Measurements from ENCODE around the gene LRMDA.
"Not testable (repeated sequence)": the region's sequence is repeated elsewhere in the genome, so short reads cannot be mapped to it uniquely, and the experiment has no call there.

The LRMDA gene

GRCh38 chr10:75613685-75614504 is 182.5 kb downstream of the LRMDA start:
- no peak for DNase-seq (ENCODE audit: low read depth)

GRCh38 chr10:75616076-75616475 is 184.7 kb downstream of the LRMDA start:
- no peak for DNase-seq (ENCODE audit: low read depth)

DNA sequence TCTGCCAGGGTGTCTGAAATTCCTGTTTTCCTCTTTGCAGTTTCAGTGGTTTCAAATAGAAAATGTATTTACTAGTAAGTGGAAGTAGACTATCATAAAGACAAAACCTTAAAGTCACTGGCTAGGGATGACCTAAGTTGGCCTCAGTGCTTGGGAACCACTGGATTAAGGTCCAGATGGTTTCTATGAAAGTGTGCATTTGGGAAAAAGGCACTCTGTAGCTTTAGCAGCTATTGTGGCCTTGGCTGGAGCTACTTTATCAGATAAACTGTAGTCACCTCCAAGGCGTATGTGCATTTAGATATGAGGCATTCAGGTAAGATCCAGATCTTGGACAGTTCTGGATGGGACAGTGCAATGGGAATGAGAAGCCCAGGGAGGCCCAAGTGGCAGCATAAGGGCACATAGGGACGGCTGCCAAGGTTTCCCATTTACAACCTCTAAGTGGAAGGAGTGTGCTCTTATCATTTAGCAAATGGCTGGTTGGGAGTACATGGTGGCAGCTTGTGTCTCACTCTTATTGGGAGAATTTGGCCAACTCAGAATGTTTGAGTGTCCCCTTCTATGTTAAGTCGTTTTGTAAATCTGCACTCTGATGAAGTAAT is 185.6 kb downstream of the LRMDA start:
- DNase-seq (ENCODE audit: low read depth) = no peak

GRCh38 chr10:75617485-75618155 is 186.2 kb downstream of the LRMDA start:
- no peak for DNase-seq (ENCODE audit: low read depth)

DNA sequence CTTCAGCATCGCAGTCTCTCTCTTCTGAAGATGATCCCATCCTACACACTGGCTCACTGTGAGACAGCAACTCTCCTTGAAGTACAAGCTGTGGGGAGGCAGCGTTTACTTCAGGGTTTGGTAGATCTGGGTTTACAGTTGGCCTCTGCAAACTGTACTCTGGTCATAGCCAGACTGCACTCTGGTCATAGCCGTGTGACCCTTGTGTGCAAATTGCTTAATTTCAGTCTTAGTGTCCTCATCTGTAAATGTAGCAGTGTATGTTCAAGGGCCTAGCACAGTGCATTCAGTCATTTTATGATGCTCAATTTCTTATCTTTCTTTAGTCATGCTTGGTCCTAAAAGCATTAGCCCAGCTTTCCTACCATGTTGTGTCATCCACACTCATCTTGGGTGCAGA is 188.2 kb downstream of the LRMDA start:
- DNase-seq (ENCODE audit: low read depth) = no peak

GRCh38 chr10:75620356-75620755 is 188.9 kb downstream of the LRMDA start:
- no peak for DNase-seq (ENCODE audit: low read depth)

GRCh38 chr10:75621003-75621402 is 189.6 kb downstream of the LRMDA start:
- not testable (repeated sequence) for DNase-seq (ENCODE audit: low read depth)

GRCh38 chr10:75622503-75622902 is 191.1 kb downstream of the LRMDA start:
- no peak for DNase-seq (ENCODE audit: low read depth)

DNA sequence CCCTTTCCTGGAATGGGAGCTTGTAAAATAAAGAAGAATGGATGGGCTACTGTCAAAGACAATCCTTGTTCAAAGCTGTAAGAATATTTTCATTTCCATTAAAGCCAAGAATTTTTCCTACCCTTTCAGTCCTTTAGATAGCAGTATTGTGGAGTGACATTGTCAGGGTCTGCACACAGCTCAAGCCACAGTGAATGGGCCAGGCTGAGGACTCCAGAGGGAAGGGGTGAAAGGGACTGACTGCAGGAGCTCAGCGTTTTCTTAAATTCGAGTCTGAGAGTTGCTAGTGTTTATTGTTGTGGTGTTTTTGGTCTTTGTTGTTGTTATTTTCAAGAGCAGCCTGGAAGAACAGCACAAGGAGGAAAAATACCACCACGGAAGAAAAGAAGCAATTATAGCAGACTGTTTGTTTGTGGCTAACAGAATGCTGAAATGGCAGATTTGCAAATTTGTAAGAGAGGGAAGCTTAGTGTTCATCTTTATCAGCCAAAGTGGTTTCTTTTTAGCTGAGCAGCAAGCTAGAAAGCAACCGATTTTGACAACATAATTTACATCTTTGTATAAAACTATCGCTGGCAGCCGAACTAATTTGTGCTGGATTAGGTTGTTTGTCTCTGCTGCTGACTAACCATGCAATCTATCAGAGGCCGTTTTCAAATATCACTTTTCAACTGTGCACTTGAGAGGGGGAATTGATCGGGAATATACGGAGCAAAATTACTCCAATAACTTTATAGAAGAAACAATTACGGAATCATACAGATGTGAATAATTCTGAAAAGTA is 192.1 kb downstream of the LRMDA start:
- no peak for DNase-seq (ENCODE audit: low read depth)

GRCh38 chr10:75624638-75625037 is 193.2 kb downstream of the LRMDA start:
- no peak for DNase-seq (ENCODE audit: low read depth)

GRCh38 chr10:75630746-75631145 is 199.3 kb downstream of the LRMDA start:
- DNase-seq (ENCODE audit: low read depth) = no peak

DNA sequence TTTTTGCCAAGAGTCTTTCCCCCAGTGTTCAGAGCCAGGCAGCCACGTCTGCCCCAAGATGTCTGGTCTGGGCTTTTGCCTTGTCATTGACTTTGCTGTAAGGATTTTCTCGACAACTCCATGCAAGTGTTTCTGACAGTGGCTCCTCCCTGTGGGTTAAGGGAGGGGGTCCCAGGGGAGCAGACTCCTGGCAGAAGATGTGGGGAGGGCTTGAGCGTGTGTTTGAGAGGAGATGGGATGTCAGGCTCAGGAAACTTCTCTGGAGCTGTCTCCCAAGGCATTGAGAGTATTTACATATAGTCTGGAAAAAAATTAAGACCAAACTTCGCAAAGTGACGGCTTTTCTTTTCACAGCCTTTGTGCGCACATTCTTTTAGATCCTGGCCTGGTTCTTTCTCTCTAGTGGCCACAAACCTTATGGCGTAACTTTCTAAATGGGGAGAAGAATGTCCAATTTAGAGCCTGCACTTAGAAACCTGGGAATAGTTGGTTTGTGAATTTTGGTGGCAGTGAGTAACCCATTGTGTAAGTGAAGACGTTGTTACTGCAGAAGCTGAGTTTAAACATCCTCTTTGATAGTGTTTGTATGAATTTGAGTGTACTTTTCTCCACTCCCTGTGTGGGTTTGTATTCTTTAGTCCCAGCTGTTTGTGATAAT is 201.5 kb downstream of the LRMDA start:
- DNase-seq (ENCODE audit: low read depth) = no peak

GRCh38 chr10:75633568-75633967 is 202.1 kb downstream of the LRMDA start:
- DNase-seq (ENCODE audit: low read depth) = no peak

DNA sequence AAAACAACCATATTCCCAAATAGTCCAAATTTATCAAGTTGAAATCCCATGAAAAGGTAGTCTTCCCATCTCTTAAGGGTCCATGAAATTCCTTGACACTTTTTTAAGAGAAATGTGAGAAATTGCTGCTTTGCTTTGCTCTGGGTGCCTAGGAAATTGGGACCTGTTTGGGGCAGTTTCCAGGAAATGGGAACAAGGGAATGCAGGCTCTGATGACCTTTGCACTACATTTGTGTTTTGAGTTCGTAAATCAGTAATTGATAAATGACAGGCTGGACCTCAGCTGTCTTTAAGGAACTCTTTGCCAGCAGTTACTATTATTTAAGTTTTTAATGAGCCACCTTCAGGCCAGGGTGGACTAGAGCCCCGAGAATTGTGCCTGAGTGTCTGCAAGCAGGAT is 203.5 kb downstream of the LRMDA start:
- DNase-seq (ENCODE audit: low read depth) = no peak

- DNase-seq (ENCODE audit: low read depth) = no peak
These were observed 207.3 kb downstream of the LRMDA start for GRCh38 chr10:75638752-75639151.

DNA sequence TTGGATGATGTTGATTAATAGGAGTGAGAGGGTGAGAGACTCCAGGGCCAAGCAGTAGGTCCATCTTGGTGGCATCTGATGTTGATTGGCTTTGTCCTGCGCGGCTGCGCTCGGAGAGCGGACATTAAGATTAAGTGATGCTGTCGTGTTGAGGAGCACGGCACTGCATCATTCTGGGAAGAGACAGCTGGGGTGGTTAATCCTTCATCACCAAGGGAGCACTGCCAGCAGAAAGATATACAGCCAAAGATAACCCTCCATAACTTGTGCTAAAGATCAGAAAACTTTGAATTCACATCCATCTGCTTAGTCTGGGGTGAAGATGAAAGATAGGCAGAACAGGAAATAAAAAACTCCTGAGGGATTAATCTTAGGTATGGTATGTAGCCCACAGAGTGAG is 208.3 kb downstream of the LRMDA start:
- DNase-seq (ENCODE audit: low read depth) = no peak

DNA sequence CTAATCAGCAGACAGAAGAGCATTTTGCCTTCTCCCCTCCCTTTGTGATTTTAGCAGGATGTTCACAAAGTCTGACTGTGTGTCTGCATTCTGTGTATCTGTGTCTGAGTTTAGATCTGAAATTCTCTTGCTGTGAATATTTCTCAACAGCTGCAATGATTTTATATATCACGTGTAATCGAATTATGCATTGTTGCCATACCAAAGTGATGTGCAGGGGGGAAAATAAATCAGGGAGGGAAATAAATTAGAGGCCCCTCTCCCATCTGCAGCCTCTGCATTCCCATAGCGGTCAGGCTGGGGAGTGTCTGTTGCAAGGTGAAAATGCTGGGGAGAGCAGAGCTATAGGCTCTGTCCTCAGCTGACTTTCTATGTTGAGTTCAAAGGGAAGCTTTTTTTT is 209.0 kb downstream of the LRMDA start:
- DNase-seq (ENCODE audit: low read depth) = no peak

- no peak for DNase-seq (ENCODE audit: low read depth)
These were observed 209.4 kb downstream of the LRMDA start for GRCh38 chr10:75640803-75641202.

DNA sequence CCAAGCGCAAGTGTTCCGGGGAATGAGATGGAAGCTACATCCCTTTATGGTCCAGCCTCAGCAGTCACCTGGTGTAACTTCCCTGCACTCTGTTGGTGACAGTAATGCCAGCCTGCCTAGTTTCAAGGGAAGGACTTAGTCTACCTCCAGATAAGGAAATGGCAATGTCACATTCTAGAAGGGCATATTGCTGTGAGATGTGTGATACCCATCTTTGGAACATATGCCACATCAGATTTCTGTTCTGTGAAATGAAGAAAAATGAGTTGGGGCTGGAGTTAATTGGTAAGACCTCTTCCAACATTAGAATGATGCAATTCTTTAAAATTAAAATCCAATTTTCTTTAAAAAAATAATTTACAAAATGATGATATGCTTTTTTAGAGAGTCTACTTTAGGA is 212.0 kb downstream of the LRMDA start:
- no peak for DNase-seq (ENCODE audit: low read depth)

DNA sequence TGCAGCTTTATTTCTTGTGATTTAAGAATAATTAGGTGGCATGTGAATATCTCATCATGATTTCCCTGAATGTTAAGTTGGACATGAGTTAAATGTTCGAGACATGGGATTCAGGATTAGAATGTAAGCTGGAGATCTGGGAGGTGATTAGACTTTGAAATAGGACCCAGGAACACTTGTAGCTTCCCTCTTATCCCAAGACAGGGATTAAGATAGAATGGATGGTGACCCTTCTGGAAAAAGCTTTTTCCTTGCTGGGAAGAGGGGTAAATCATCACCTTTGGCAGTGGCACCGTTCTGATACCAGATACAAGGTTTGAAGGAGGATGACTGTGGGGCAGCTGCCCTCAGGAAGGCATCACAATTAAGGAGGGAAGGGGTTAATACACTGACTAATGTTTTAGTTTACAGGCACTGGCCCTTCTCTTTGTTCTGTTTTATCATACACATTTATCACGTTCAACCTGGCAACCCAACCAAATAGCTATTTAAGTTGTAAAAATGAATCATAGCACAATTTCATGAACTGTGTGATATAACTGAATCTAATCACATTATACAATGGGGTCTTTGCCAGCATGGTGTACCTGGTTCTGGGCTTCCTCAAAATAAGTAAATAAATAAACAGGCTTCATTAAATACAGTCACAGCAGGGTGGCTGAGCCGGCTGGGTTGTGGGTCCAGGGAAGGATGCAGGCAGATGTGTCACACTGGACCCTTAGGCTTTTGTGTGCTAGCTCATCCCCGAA is 212.7 kb downstream of the LRMDA start:
- no peak for DNase-seq (ENCODE audit: low read depth)

DNA sequence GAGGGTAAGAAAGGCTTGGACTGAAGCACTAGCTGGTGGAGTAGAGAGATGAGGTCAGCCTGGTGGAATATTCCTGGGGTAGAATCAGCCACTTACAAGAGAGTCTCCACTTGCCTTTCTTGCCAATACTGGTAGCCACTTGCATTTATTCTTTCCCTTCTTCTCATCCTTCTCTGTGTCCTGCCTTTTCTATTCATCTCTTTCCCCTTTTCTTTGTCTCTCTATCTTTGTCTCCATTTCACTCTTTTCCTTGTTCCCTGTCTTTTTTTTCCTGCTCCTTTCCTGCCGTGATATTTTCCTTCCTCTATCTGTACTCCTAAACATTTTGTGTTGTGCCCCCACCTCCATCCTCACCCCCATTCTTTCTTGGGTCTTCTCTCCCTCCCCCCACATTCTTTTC is 214.3 kb downstream of the LRMDA start:
- no peak for DNase-seq (ENCODE audit: low read depth)

All from stimulated activated CD4-positive, alpha-beta T cell treated with anti-CD3 and anti-CD28 coated beads, Interleukin-2, amount 100 ng/mL, for 4 hours (primary cell).